Ammon's horn (tissue), 1 donor: ENCODE results near the gene EN1.

Source experiments
- DNase-seq: peaks from one replicate; pipeline ENCODE4 v3.0.0-alpha.2; 2016; ENCODE audit warnings: low spot score

The EN1 gene

DNA sequence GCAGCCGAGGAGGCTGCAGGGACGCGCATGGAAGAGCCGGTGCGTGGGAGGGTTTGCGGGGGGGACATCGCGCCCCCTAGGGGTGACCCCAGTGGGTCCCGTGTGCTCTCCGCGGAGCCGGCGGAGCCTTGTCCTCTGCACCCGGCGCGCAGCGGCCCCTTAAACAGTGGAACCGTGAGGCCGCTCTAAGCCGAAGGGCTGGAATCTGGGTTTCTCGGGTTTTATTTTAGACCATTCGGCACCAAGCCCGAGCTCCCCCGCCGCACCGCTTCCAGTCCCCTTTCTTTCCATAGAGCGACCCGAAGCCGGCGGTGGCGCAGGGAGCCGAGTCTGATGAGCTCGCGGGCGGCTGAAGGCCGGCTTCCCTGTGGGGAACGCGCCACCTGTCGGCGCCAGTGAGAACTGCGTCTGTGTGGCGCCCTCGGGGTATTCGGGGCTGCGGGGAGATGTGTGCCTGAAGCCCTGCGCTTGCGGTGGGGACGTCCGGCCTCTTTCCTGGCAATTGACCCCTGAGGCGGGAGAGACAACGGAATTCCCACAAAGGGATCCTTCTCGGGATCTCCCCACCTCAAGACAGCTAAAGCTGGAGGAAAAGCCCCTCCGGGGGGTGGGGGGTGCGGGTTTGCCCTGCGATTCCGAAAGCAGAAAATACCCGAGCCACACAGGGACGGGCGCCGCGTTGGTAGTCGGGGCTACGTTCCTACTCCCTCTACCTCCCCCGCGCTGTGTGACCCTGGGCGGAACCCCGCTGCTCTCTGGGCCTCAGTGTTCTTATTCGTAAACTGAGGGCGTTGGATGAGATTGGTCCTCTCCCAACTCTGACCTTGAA is 8.2 kb upstream of the EN1 start:
- peak; percentile 82 for DNase-seq

DNA sequence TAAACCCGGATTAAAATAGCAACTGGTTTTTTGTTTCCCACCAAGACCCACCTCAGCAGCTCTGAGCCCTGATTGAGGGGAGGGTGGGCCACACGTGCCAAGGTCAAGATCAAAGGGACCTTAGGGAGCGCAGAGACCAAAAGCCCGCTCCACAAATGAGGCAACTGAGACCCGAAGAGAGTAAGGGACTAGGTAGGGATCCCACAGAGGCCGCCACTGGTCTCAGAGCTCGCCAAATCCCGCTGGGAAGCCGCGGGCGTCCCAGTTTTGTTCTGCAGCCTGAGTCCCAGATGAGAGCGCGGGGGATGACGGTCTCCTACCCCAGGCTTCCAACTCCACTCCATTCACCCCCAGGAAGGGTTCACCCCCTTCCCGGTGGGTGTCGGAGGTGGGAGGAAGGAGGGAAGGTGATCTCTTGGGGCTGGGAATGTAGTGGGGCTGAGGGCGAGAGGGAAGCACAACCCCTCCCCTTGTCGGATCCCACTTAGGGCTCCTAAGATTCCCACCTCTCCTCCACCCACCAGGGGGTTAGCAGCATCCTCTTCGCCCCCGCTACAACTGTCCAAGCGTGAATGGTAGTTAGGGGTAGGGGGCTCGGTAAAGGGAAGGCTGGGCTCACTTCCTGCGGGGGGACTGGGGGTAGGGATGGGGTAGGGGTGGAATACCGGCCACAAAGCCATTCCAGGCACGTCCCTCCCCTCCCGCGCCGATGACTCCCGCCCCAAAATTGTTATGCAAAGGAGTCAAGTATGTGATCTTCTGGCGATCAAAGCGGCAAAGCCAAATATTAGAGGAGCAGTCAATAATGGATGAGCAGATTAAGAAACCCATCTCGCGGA is 7.3 kb upstream of the EN1 start:
- no peak for DNase-seq

DNA sequence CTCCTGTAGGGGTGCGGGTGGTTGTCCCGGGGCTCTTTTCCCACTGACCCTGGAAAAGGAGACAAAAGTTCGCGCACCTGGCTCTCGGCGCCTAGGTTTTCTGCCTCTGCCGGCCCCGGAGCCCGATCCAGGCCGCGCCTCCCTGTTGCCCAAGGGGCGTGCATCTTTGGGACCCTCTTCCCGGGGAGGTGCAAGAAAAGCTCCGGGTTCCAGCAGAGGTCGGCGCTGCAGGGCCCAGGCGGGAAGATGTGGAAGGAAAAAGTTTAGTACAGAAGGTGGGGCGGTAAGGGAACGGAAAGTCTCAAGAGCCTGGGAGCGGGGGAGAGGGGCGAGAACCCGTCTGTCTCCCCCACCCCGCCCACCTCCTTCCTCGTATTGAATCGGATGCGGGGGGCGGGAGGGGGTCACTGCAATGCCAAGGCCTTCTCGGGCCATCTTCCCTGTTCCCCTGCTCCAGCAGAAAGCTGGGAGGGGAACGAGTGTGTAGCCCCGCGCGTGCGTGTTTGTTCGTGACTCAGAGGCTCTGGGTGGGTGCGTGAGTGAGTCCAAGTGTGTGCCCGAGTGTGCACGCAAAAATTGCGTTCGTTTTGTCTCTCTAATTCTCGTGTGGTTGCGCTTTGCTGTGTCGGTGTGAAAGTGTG is 6.3 kb upstream of the EN1 start:
- DNase-seq, result no peak

DNA sequence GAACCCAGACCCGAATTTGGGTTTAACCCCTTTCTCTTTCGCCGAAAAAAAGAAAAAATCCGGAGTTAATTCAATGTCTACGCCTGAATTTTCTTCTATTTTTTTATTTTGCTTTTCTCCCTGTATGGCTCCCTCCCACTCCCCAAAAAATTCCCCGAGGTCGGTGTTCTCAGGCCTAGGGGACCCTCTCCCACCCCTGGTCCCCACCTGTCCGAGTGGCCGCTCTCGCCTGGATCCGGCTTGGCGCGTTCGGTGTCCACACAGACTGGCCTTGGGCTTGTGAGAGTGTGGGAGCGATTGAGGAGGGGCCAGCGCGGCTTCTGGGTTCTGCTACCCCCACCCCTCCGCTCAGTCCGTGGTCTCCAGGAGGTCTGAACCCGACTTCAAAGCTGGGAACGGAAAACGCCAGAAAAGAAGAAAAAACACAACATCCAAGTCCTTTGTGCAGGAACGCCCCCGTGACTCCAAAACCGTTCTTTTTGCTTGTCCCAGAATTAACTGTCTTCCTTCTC is 5.7 kb upstream of the EN1 start:
- no peak for DNase-seq

DNA sequence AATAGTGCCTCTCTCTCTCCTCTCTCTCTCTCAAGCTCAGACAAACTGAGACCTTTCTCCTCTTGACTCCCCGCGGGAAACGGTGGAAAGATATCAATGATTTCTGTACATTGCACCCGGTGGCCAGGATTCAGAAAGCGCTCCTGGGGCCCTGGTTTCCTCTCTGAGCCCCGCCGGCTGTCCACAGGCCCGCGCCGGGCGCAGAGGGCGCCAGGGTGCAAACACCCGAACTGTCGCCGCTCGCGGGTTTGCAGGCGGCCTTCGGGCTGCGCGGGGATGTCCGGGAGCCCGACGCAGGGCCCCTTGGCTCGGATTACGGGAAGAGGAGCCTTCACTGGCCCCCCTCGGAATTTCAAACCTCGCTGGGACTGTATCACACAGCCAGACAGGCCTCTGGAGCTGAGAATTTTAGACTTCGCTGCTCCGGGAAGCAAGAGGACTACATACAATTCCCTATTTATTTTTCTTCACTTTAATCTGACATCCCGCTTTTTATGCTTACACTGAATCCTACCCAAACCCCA is 5.2 kb upstream of the EN1 start:
- DNase-seq, result no peak

DNA sequence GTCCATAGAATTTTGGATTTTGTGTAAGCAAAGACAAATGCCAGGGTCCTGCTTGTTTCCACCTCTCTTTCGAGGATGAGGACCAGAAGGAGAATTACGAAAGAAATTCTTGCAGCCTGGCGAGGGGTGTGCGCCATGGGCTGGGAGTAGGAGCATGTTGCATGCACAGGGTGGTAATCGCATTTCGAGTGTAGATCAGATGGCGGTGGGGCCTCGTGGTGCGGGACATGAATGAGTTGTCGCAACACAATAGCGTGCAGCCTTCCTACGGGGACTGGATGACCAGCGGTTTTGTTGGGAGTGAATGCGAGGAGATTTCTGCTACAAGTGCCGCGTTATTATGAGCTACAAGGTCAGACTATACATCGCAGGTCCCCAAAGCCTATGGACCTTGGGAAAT is 4.2 kb upstream of the EN1 start:
- no peak for DNase-seq

DNA sequence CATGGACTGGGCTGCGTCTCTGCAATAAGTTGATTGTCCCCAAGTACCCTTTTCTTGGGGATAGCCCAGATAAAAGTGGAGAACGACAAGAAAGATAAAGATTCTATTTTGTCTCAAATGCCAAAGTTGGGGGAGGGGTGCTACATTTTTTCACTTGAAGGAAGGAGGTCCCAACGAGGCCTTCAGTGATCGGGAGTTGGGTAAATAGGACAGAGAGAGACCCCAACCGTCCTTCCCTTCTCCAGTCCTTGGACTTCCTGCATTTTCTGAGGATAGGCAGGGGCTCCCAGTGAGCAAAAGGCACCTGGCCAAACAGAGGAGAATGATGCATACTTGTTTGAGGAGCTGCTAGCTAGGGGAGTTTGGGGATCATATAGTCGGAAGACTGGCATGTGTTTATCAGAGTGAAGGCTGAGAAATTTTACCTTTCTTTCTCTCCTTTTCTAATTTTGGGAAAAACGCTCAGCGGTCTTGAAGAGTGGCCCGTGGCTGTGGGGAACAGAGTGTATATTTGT is 3.5 kb upstream of the EN1 start:
- no peak for DNase-seq

DNA sequence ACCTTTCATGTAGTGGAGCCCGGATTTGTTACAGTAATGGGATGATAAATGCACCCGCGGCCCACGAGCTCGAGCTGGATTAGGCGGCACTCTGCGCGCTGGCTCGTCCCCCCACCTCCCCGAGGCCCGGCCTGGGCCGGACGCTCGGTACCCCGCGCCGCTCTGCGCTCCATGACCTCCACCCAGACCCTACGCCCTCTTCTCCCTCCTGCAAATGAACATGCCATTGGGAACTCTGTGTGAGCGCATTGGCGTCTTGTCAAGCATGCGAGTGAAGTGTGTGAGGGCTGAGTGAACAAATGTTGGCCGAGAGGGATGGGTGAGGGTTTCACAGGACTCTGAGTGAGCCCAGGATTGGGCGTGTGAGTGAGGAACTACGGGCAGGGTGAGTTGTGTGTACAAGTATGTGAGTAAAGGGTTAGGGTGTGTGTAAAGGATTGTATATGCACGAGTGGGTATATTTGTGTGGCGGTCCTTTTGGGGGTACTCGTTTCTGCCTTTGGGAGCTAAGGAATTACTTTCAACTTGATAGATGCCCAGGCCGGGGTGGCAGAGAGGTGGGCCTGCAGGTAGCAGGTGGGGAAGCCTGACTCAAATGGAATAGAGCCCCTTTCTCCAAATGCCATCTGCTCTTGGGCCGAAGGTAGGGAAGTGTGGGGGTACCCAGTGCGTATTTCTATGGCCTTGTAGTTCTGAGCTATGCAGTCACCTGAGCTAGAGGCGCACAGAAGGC is 2.9 kb upstream of the EN1 start:
- no peak for DNase-seq

DNA sequence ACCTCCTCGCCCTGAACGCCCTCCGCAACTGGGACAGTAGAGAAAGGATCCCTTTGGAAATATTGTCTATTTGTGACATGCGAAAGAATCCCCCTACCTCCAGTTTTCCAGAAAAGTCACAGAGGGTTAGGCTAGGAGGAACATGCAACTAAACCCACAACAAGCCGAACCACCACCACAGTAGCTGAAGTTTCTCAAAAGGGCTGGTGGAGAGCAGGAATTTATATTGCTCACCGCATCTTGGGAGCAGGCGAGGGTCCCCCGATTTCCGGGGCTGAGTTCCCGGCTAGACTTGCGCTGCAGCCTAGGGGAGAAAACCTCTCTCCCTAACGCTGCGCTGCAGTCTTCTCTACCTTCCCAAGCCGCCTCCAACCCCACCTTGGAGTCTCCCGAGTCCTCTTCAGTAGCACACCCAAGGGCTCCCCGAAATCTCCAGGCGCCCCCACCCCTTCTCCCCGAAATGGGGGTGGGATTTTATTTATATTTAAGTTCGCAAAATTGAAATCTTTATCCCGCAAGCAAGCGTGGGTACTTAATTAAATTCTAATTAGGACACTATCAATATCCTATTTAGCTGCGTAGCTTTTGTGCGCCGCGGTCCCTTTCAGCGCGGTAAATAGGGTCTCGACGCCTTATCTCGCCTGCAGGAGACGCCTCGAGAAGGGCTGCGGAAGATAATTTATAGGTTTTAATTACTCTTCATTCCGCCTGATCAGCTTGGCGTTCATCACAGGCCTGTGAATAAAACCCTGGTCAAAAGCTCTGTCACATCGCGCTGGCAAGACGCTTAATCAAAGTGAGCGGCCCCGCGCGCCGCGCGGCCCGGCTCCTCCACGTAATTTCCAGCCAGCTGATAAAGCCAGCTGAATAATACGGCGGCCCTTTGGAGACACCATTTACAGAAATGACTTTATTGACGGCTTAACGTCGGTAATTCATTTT is 2.0 kb upstream of the EN1 start:
- DNase-seq, result no peak

DNA sequence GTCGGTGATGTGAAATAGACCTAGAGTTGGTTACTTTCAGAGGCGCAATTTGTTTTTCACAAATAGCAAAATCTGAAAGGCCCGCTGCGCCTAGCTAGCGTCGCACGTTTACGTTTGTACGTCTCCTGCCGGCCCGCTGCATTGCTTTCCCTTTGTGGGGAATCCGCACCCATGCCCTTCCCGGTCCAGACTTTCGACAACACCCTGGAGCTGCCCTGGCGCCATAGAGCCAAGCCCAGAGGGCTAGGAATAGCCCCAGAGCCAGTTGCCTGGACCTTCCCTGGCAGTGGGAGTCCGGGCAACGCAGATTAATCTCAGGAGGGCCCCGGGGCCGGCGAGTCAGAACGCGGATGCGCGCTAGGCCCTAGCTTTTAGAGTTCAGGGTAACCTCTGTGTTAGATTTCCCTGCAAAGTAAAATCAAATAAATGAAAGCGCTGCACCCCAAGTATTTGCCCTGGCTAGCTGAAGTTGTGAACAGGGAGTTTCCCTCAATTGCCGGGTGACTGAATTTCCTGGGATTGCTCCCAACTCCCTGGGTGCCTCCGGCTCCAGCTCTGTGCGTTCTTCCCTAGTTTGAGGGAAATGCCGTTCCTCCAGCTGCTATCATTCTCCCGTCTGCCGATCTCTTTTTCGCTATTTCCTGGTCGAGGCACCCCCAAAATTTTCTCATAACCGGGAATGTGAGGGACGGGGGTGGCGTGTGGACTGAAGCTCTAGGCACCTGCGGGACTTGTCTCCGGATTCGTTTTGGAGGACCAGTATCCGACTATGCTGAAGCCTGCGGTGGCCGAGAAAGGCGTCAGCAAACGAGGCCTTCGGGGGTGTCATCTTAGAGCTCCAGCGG is 1.2 kb upstream of the EN1 start:
- no peak for DNase-seq

DNA sequence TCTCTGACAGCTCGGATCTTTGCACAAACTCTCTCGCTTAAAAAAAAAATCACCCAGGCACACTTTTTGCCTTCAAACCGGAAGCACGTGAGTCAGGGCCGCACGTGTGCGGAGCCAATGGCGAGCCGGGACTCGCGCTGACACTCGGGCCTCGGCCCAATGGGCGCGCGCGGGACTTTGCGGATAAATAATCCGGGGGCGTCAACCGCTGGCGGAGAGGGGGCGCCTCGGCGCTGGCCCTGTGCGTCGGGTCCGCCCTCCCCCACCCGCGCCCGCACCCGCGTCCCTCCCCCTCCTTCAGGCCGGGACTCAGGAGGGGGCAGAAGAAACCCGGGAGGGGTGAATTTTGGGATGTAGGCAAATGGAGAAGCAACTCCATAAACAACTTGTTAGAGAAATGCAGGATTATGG is 319 bp upstream of the EN1 start:
- no peak for DNase-seq

DNA sequence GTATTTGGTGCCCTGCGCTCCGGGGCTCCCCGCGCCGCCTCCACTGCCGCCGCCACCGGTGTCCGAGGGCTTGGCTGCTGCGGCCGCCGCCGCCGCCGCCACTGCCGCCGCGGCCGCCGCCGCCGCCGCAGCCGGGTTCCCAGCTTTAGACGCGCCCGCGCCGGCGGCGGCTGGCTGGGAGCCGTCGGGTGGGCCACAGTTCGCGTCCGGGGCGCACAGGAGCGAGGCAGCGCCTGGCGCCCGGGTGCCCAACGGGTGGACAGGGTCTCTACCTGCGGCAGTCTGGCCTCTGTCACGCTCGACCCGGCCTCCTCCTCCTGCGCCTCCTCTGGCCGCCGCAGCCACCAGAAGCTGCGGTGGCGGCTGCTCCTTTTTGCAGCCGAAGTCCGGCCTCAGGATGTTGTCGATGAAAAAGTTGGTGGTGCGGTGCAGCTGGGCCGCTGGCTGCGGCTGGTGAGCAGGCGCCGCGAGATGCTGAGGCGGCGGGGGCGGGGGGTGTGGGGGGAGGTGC is 951 bp downstream of the EN1 start:
- no peak for DNase-seq

DNA sequence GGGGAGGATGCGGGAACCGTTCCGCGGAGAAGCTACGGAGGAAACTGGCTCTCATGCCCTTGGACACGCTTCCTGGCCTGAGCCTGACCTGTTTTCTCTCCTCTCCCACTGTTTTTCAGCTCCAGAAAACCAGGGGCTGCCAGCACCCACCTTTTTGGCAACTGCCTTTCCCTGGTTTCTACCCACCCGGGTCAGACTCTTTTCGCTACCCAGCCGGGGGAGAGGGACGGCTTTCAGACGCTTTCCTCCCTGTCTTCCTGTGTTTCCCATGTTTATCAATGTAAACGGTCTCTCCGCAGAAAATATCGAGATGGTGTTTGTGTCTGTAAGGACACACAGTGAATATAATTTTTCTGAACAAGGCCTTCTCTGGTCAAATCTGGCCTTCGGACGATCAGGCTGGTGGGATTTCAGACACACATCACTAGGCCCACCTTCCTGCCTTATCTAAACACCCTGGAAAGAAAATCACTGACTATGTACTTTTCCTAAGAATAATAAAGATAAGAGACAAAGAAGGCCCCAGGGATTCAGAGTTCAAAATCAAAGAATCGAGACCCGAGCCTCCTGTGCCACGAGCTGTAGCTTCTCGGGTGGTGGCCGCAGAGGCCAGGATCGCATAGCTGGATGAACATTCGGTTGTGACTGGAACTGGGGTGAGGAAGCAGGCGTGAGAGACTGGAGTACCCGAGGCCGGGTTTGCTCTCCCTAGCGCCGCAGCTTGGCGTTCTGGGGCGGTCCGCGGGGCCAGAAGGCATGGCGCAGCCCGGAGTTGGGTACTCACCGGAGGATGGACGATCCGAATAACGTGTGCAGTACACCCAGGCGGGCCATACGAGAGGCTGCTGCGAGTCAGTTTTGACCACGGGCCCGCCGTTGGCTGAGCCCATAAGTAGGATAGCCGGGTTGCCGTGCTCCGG is 1.7 kb downstream of the EN1 start:
- DNase-seq, result no peak

DNA sequence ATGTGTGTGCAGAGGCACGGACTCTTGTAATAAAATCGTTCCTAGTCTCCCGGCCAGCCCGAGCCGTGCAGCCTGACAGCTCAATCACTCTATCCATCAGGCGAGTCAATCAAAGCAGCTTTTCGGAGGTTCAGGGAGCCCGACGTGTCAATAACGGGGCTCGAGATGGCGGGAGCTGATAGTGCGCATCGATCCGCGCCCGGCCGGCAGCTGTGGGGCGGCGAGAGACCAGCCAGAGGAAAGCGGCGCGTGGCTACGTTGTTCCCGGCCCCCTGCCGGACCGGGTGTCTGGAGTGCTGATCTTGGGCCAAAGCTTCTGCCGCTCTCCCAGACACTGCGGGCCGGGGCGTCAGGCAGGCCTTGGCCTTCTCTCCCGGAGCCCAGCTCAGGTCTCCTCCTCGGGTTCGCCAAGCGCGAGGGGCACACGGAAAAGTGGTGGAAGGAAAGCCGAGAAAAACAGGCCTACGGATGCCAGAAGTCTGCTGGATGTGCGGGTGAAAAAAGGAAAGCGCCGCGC is 2.4 kb downstream of the EN1 start:
- no peak for DNase-seq

DNA sequence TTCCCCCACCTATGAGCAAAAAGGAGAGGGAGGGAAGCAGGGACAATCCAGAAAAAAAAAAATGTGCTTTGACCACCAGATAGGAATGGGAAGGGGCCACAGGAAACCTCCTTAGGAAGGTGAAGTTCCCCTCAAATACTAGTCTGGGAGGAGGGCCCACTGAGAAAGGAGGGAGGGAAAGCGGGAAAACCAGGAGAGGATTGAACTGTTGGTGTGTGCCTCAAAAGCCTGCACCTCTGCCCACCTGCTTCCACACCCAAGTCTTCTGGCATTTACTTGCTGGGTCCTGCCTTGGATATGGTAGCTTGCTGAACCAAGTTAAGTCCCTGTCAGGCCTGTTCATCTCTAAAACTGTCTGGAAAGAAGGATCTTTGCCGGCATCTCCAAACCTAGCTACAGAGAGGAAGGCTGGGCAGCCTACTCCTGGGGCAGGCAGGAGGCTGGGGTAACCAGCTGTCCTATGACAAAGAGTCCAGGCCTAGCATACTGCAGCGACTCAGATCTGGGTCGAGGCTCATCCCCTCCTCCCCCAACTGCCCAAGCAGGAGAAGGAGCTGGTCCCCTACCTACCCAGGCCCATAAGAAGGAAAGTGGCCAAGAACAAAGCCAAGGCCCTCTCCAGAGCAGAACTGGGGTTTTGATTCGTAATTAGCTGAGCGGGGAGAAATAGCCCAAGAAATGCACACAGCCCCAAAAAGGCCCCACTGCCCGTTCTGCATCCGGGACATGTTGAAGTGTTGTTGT is 3.0 kb downstream of the EN1 start:
- no peak for DNase-seq

DNA sequence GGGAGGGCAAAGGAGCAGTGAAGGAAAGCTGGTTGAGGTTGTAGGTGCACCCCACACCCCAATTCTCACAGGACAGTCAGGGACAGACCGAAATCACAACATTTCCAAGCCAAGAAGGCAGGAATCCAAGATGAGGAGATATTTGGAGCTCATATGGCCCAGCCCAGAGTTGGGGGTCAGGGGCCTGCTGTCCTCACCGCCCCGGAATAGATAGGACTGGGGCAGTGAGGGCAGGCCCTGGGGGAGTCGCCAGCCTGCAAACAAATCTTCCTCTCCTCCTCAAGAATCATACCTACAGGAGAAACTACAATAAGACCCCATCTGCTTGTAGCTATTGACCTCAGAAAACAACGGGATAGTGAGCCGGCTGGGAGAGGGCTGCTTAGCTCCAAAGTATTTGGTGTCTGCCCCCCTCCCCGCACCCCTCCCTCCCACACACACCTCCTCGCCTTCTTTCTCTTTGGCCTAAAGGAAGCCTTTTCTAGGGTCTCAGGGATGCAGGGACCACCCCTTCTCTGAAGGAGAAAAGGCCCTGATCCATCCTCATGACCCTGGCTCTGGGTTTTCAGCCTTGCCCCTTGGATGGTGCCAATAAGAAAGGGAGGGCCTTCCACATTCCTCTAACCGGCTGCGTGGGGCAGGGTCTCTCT is 3.8 kb downstream of the EN1 start:
- DNase-seq, result no peak
